GM18907 (cell line): Measurements from ENCODE around the gene B9D1.
A peak's percentile ranks its signal among the peaks of the same experiment; 100 is the strongest.

Source experiments
- ATAC-seq: cut with Tn5 transposase; IDR thresholded peaks from one replicate; pipeline ENCODE4 v1.9.1; 2021; ENCODE audit warnings: mild to moderate bottlenecking, moderate library complexity; ENCODE audit not compliant: unreplicated experiment

Gene B9D1

GRCh38 chr17:19377602-19378415 lies 15.3 kb upstream of the B9D1 start:
- ATAC-seq = peak; percentile 89

DNA sequence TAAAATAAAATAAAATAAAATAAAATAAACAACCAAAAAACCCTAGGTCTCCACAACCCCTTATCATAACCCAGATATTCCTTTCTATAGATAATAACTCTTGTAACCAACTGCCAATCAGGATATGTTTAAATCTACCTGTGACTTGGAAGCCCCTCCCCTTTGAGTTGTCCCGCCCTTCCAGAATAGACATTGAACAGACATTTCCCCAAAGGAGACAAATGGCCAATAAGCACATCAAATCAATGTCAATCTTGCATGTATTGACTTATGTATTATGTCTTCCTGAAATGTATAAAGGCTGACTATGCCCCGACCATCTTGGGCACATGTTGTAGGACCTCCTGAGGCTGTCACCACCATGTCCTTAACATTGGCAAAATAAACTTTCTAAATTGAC lies 14.3 kb upstream of the B9D1 start:
- no peak for ATAC-seq

DNA sequence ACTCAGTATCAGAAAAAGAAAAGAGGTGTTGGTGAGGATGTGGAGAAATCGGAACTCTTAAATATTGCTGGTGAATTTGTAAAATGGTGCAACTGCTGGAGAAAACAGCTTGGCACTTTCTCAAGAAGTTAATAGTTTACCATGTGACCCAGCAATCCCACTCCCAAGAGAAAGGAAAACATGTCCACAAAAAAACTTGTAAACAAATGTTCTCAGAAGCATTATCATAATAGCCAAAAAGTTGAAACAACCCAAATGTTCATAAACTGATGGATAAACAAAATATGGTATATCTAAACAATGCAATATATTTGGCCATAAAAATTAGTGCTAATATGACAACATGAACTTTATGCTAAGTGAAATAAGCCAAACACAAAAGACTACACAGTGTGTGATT lies 13.2 kb upstream of the B9D1 start:
- ATAC-seq = no peak

- no peak for ATAC-seq
These were observed 11.6 kb upstream of the B9D1 start for GRCh38 chr17:19374136-19374535.

DNA sequence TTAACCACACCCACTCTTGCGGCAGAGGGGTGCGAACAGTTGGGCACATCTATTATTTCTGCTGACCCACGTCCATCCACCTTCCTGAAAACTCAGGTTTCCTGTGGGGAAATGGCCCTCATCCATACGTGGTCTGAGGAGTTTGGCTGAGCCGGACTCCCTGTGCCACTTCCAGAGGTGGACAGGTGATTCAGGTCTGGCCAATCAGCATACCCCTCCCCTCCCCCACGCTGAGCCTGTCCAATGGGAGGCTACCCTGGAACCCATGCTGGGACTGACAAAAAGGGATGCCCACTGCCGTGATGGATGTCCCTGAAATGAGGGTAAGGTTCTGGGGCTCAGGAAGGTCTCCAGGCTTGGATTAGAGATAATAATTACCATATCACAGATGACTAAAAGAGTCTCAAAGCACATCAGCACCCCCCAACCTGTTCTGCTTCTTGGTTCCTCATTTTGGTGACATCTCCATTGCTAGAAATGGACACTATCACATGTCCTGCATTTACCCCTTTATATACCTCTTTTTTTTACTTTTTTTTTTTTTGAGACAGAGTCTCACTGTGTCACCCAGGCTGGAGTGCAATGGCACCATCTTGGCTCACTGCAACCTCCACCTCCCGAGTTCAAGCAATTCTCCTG lies 10.5 kb upstream of the B9D1 start:
- no peak for ATAC-seq

- no peak for ATAC-seq
These were observed 9.9 kb upstream of the B9D1 start for GRCh38 chr17:19372439-19372838.

DNA sequence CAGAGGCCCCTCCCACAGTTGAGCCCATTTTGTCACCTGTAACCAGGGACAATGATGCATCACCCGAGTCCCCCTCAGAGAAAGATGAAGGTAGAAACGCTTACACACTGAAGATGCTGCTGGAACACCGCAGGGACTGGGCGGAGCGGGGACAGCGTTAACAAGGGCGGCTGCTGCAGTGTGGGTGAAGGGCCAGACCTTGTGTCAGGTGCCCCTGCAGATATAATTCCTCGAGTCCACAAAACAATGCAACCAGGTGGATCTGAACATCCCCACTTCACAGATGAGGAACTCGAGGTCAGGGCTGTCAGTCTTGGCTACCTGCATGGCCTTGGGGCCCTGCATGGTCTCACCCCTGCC lies 9.5 kb upstream of the B9D1 start:
- no peak for ATAC-seq

GRCh38 chr17:19371259-19372010 lies 8.9 kb upstream of the B9D1 start:
- no peak for ATAC-seq

DNA sequence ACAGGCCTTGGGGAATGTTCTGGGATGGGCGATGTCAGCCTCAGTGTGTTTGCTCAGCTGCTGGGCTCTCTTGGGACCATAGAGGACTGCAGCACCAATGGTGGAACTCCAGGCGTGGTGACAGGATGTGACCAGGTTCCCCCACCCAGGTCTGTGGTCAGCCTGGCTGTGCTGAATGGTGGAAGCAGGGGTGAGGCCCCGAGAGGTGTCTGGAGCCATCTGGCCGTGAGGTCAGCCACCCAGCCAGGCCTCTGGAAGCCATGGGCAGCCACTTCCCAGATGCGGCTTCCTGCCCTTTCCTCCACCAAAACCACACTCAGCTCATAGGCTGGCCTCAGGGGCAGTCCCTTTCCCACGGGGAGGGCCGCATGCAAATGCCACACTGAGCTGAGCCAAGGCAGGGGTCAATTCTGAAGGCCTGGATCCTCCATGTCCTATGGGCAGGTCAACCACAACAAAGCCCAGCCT lies 8.0 kb upstream of the B9D1 start:
- peak; percentile 60 for ATAC-seq

DNA sequence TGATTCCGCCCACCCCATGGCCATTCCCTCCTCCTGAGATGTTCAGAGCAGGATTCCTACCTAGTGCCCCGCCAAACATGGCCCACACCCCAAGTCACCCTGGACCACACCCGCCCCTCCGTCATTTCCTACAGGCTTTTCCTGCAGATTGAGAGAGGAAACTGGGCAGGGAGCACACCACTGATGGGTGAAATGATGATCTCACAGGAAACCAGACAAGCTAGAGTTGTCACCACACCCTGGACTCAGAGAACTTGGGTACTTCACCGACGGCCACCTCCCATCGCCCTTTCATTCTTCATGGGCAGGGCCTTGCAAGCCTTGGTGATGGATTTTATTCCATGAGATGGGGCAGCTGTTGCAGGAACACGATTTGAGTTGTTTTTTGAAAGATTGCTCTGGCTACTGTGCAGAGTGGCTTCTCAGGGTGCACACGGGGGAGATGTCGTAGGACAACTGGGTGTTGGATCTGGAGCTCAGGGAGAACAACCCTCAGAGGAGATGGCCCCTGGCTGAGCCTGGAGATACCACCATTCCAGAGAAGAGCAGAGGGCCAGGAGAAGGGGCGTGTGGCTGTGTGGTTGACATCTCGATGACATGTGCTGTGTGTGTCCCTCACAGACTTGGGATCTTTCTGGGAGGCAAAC lies 7.4 kb upstream of the B9D1 start:
- ATAC-seq = no peak

GRCh38 chr17:19369107-19369778 lies 6.7 kb upstream of the B9D1 start:
- ATAC-seq = no peak

- no peak for ATAC-seq
These were observed 5.7 kb upstream of the B9D1 start for GRCh38 chr17:19368229-19368628.

GRCh38 chr17:19366637-19366972 lies 4.1 kb upstream of the B9D1 start:
- no peak for ATAC-seq

- ATAC-seq = no peak
These were observed 3.5 kb upstream of the B9D1 start for GRCh38 chr17:19365833-19366636.

- ATAC-seq = no peak
These were observed 2.9 kb upstream of the B9D1 start for GRCh38 chr17:19365499-19365817.

DNA sequence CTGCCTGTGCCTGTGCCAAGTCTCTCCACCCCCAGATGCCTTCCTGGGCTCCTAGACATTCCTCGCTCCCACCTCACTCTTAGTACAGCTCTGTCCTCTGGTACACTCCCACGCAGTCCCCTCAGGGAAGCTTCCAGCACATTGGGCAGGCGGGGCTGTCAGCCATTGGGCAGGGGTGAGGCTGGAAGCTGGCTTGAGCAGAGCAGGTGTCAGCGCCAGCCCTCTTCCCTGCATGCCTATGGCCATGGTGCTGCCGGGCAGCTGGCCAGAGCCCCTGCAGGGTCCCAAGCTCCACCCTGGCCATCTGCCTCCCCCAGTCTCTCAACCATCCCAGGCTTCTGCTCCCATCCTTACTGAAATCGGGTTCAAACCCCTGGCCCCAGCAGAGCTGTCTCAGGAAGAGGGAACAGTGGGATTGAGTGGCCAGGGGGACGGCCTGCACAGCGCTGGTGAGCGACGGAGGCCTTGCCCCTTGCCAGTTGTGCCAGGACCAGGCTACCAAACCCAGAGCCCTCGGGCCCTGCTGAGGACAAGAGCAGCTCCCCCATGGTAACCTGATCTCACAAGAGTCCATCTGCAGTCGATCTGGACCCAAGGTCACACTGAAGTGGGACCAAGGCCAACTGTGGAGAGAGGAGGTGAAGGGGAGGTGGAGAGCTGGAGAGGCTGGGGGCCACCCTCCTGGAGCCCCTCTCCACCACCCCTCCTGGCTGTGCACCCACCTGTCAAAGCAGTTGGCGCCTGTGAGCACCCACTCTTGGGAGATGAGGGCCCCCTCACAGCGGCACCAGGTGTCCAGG lies 2.4 kb upstream of the B9D1 start:
- ATAC-seq = no peak

DNA sequence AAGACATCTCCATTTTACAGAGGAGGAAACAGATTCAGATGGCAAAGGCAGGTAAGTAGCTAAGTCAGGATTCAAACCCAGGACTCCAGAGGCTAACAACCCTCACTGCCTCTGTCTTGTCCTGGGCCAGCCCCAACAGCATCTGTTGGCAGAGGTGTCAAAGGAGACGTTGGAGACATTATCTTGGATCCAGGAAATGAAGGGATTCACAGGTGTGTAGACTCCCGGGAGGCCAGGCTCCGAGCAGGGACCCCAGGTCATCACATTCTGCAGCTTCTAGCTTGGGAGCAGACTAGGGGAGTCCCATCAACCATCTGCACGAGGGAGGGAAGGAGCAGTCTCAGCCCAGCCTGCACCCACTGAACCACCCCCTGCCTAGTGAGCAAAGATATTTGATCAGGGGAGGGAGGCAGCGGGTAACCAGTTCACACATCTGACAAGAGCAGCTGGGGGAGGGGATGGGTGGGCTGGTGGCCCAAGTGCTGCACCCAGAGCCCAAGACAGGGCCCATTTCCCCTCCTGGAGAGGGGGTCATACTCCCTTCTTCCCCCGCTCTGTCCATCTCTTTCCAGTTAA lies 1.0 kb upstream of the B9D1 start:
- ATAC-seq = no peak

GRCh38 chr17:19363114-19363438 lies 553 bp upstream of the B9D1 start:
- no peak for ATAC-seq

DNA sequence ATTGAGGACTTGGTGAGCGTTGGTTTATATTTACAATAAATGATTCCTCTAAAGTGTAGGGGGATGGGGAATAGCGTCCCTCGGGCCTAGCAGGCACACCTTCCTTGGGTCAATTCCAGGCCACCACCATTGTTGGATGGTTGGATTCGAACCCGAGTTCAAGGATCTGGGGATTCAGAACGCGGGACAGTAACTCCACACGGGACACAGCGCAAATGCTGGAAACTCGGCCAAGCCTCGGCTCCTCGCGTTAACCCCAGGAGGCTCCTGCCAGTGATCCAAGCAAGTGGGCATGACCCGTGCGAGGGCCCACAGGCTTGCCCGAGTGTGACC lies 613 bp downstream of the B9D1 start:
- no peak for ATAC-seq
